ENCODE results near the gene RBBP4. TPM values are rescaled to one million over a fixed set of nuclear protein-coding genes. Genes with fewer than 3 reads are reported as not detected.

The RBBP4 gene
- total and polyA plus RNA-seq, 2 of the 13 experiments (the other 11 are each of a cell fraction or from before 2014, with no cell fraction given), result 64.4 to 166 TPM

- TF ChIP-seq TEF (CRISPR knock-in tag; IDR thresholded peaks at IDR 0.05), result peak; percentile 37; the same call in 1 of the 2 replicates
- TF ChIP-seq AGO2 (optimal IDR thresholded peaks at IDR 0.05; ENCODE audit: low read depth, low read length), result peak; percentile 81
- no peak for TF ChIP-seq MIER3 (CRISPR knock-in tag; IDR thresholded peaks at IDR 0.05; ENCODE audit: borderline replicate concordance)
- TF ChIP-seq HNF4A (CRISPR knock-in tag; IDR thresholded peaks at IDR 0.05), result 0 out of 2 replicates have a peak, but pooled peaks have one; percentile 0
- TF ChIP-seq FOXA1 (IDR thresholded peaks at IDR 0.05), result no peak
- no peak for TF ChIP-seq FOXA1 (CRISPR knock-in tag; IDR thresholded peaks at IDR 0.05)
- no peak for TF ChIP-seq ISL2 (CRISPR knock-in tag; IDR thresholded peaks at IDR 0.05)
- no peak for TF ChIP-seq ZNF503 (CRISPR knock-in tag; IDR thresholded peaks at IDR 0.05)
- TF ChIP-seq SALL1 (CRISPR knock-in tag; IDR thresholded peaks at IDR 0.05), result no peak
- no peak for TF ChIP-seq MBD4 (IDR thresholded peaks at IDR 0.05; ENCODE audit: borderline replicate concordance, low read length)
- TF ChIP-seq ZNF747 (CRISPR knock-in tag; IDR thresholded peaks at IDR 0.05; ENCODE audit: borderline replicate concordance), result no peak
- no peak for TF ChIP-seq ZNF777 (CRISPR knock-in tag; IDR thresholded peaks at IDR 0.05)
- no peak for TF ChIP-seq RFX3 (CRISPR knock-in tag; IDR thresholded peaks at IDR 0.05)
- no peak for TF ChIP-seq ZBTB39 (CRISPR knock-in tag; IDR thresholded peaks at IDR 0.05)
- 0 out of 2 replicates have a peak, but pooled peaks have one; percentile 14 for TF ChIP-seq FOXJ3 (CRISPR knock-in tag; IDR thresholded peaks at IDR 0.05; ENCODE audit: borderline replicate concordance)
- TF ChIP-seq ZEB1 (IDR thresholded peaks at IDR 0.05; ENCODE audit: insufficient replicate concordance, low read depth), result peak; percentile 11
- no peak for TF ChIP-seq ZNF580 (CRISPR knock-in tag; IDR thresholded peaks at IDR 0.05; ENCODE audit: borderline replicate concordance, low read depth)
- no peak for TF ChIP-seq ZNF124 (CRISPR knock-in tag; IDR thresholded peaks at IDR 0.05)
- no peak for TF ChIP-seq CREB1 (IDR thresholded peaks at IDR 0.05)
- TF ChIP-seq CREB1 (CRISPR knock-in tag; IDR thresholded peaks at IDR 0.05), result no peak
- TF ChIP-seq SKI (IDR thresholded peaks at IDR 0.05; ENCODE audit: partially characterized antibody), result no peak
- TF ChIP-seq FOXK2 (IDR thresholded peaks at IDR 0.05), result no peak
- peak; percentile 20; the same call in 1 of the 2 replicates for TF ChIP-seq REPIN1 (CRISPR knock-in tag; IDR thresholded peaks at IDR 0.05; ENCODE audit: borderline replicate concordance, low read depth)
- TF ChIP-seq SOX6 (IDR thresholded peaks at IDR 0.05), result no peak
- TF ChIP-seq SOX6 (CRISPR knock-in tag; IDR thresholded peaks at IDR 0.05), result no peak
- no peak for TF ChIP-seq ZNF20 (CRISPR knock-in tag; IDR thresholded peaks at IDR 0.05)
- peak; percentile 47 for TF ChIP-seq RBFOX2 (IDR thresholded peaks at IDR 0.05; ENCODE audit: low read depth, low read length)
Measured at GRCh38 chr1:32651461-32652073, 559 bp downstream of the RBBP4 start (continued).
